GM12878 (cell line): ENCODE data around the gene TXNRD1. TPM values are rescaled to one million over a fixed set of nuclear protein-coding genes. Genes with fewer than 3 reads are reported as not detected.

Experiments
- ATAC-seq: fragments of 200-7000 bp; cut with Tn5 transposase; 3 replicates; pipeline ENCODE4 v1.9.1; 2020; ENCODE audit warnings: mild to moderate bottlenecking, moderate library complexity
- BruUV-seq: library from RNA; stranded (reverse); fragments of 400-500 nt; replicated peaks from 2 replicates; lab custom pipeline; 2021; lab: Mats Ljungman, UMichigan
- CTCF ChIA-PET: fragments of 300-600 bp; sonication (Branson Sonifier 250); formaldehyde crosslinking; extraction: SDS; loops from one replicate; lab custom pipeline; 2021; ENCODE audit warnings: inconsistent platforms; lab: Yijun Ruan, JAX
- POLR2A ChIA-PET: fragments of 350-600 bp; formaldehyde crosslinking; extraction: SDS; loops from one replicate; lab custom pipeline; 2021; ENCODE audit warnings: inconsistent platforms; lab: Charles Lee
- RAD21 ChIA-PET: fragments of 300-600 bp; sonication (Branson Sonifier 250); formaldehyde crosslinking; loops from one replicate; lab custom pipeline; 2023; ENCODE audit warnings: antibody characterized with exemption; ENCODE audit not compliant: unreplicated experiment; lab: Charles Lee
- SMC1A ChIA-PET: fragments of 300-600 bp; sonication (Branson Sonifier 250); formaldehyde crosslinking; loops from one replicate; lab custom pipeline; 2023; ENCODE audit not compliant: unreplicated experiment, uncharacterized antibody; lab: Charles Lee
- DNase-seq: peaks from one replicate; pipeline ENCODE4 v3.0.0-alpha.2; 2011; ENCODE audit warnings: low read depth, low spot score
- FAIRE-seq: peaks from 3 replicates; lab custom pipeline; 2011; peaks lifted over from hg19 to GRCh38; lab: Jason Lieb, UNC
- H2AFZ ChIP-seq: 2 replicates; pipeline ENCODE4 v1.6.0; 2011; ENCODE audit warnings: low read depth, low read length, control low read depth; ENCODE audit not compliant: control insufficient read depth
- H3K27ac ChIP-seq: 2 replicates; pipeline ENCODE4 v1.5.1; 2011; ENCODE audit warnings: control low read depth; ENCODE audit not compliant: control insufficient read depth, insufficient read depth
- H3K27me3 ChIP-seq, 2 experiments: replicated peaks in 1 of 2; 2 replicates each; pipeline versions ENCODE4 v1.6.0 to v1.6.1; 2011; ENCODE audit warnings: low read length in 1 of 2; ENCODE audit not compliant: control insufficient read depth in 2 of 2, insufficient read depth in 2 of 2
- H3K36me3 ChIP-seq, 2 experiments: 2 replicates each; pipeline ENCODE4 v1.5.1; 2011; ENCODE audit warnings: low read length in 1 of 2; ENCODE audit not compliant: control insufficient read depth in 2 of 2, insufficient read depth in 2 of 2
- H3K4me1 ChIP-seq: 2 replicates; pipeline ENCODE4 v1.6.1; 2011; ENCODE audit warnings: mild to moderate bottlenecking, low read length, moderate library complexity, mixed read lengths; ENCODE audit not compliant: control insufficient read depth, insufficient read depth
- H3K4me2 ChIP-seq: 2 replicates; pipeline ENCODE4 v1.6.0; 2011; ENCODE audit warnings: control low read depth; ENCODE audit not compliant: control insufficient read depth, insufficient read depth
- H3K4me3 ChIP-seq: fragments of 200-600 bp; sonication (generic); 2 replicates; pipeline ENCODE4 v1.5.1; 2016
- H3K79me2 ChIP-seq: 2 replicates; pipeline ENCODE4 v1.6.0; 2011; ENCODE audit warnings: low read length; ENCODE audit not compliant: control insufficient read depth, insufficient read depth
- H3K9ac ChIP-seq: 2 replicates; pipeline ENCODE4 v1.8.0; 2011; ENCODE audit warnings: low read length, control low read depth, mixed read lengths; ENCODE audit not compliant: control insufficient read depth, insufficient read depth
- H3K9me3 ChIP-seq: replicated peaks from 3 replicates; pipeline ENCODE4 v1.5.1; 2011; ENCODE audit warnings: mild to moderate bottlenecking, low read length; ENCODE audit not compliant: control insufficient read depth, insufficient read depth
- H4K20me1 ChIP-seq: 2 replicates; pipeline ENCODE4 v1.6.0; 2011; ENCODE audit not compliant: control insufficient read depth, insufficient read depth
- CBFB ChIP-seq: IDR thresholded peaks from 2 replicates; pipeline ENCODE4 v1.6.1; 2016; ENCODE audit warnings: antibody characterized with exemption, low read depth
- CBX3 ChIP-seq: fragments of 200-600 bp; sonication (generic); IDR thresholded peaks from 2 replicates; pipeline ENCODE4 v1.6.1; 2016; ENCODE audit warnings: low read depth, borderline replicate concordance
- EGR1 ChIP-seq, 2 experiments: IDR thresholded peaks; 1 replicate in 1 of 2; 2 replicates in 1 of 2; pipeline ENCODE4 v1.6.1; 2011 to 2012; ENCODE audit warnings: low read depth in 2 of 2, low read length in 2 of 2, borderline replicate concordance in 1 of 2, mild to moderate bottlenecking in 1 of 2, moderate library complexity in 1 of 2
- HDGF ChIP-seq: fragments of 450-650 bp; IDR thresholded peaks from 2 replicates; pipeline ENCODE4 v1.6.1; 2016; ENCODE audit warnings: antibody characterized with exemption
- HSF1 ChIP-seq: fragments of 150-350 bp; IDR thresholded peaks from 2 replicates; pipeline ENCODE4 v1.6.1; 2014; ENCODE audit warnings: mild to moderate bottlenecking, low read depth, low read length
- IRF3 ChIP-seq: fragments of 450-650 bp; IDR thresholded peaks from 2 replicates; pipeline ENCODE4 v1.6.1; 2014; ENCODE audit warnings: mild to moderate bottlenecking
- JUND ChIP-seq: IDR thresholded peaks from 2 replicates; pipeline ENCODE4 v1.6.1; 2012; ENCODE audit warnings: low read depth, mild to moderate bottlenecking, low read length, improper control_type of control experiment, moderate library complexity
- NBN ChIP-seq: fragments of 450-650 bp; IDR thresholded peaks from 2 replicates; pipeline ENCODE4 v1.6.1; 2016
- ZBTB11 ChIP-seq: fragments of 450-650 bp; formaldehyde crosslinking; IDR thresholded peaks from 2 replicates; pipeline ENCODE4 v1.5.0; 2022; ENCODE audit warnings: mild to moderate bottlenecking, missing genetic modification characterization
- ZNF207 ChIP-seq: fragments of 450-650 bp; IDR thresholded peaks from 2 replicates; pipeline ENCODE4 v1.6.1; 2014; ENCODE audit warnings: antibody characterized with exemption, mild to moderate bottlenecking, borderline replicate concordance
- ZNF592 ChIP-seq: fragments of 450-650 bp; IDR thresholded peaks from 2 replicates; pipeline ENCODE4 v1.6.1; 2017; ENCODE audit warnings: mild to moderate bottlenecking, moderate library complexity
- WGBS: methylation state at CpG from one replicate; pipeline ENCODE4 v1.1.6; 2016; ENCODE audit warnings: low lambda C conversion rate; ENCODE audit not compliant: insufficient replicate concordance, insufficient coverage; ENCODE audit errors: missing lambda C conversion rate; 5-methylcytosine and 5-hydroxymethylcytosine counted together
- in situ Hi-C: fragments of 300-500 bp; cut with MboI; formaldehyde crosslinking; loops from 9 replicates; pipeline ENCODE4 v1.14.3; 2018; ENCODE audit warnings: mixed read lengths
- intact Hi-C: fragments of 100-400 bp; cut with micrococcal nuclease; formaldehyde crosslinking; loops from one replicate; pipeline ENCODE4 v1.14.2; 2022; ENCODE audit not compliant: unreplicated experiment
- polyA plus RNA-seq, 11 experiments: library from polyadenylated mRNA; depleted of rRNA in 4 of 11; unstranded in 6 of 11; stranded (reverse) in 5 of 11; fragments of >200 nt; fragmentation: Nextera tagmentation in 4 of 11; fragmentation: Illumina TruSeq in 1 of 11; extraction: Ambion mirVana in 4 of 11; extraction: Trizol in 1 of 11; gene quantifications; 1 replicate in 1 of 11; 2 replicates in 10 of 11; pipeline versions ENCODE4 v1.2.1 to v1.2.3, GENCODE V29; 2011 to 2016; ENCODE audit warnings: inconsistent platforms in 2 of 11, missing spikeins in 2 of 11, low read depth in 1 of 11
- total RNA-seq, 4 experiments: library from RNA; depleted of rRNA in 3 of 4; stranded (reverse); fragments of >200 nt in 3 of 4; fragmentation: Illumina TruSeq in 1 of 4; extraction: Trizol in 1 of 4; gene quantifications; 2 replicates each; pipeline versions ENCODE4 v1.2.1 to v1.2.3, GENCODE V29; 2013 to 2021

The TXNRD1 gene
- total and polyA plus RNA-seq, 10 of the 15 experiments (the other 5 are each of a cell fraction or from before 2014, with no cell fraction given) = 52.6 to 84.6 (median 67.8) TPM

GRCh38 chr12:104337030-104337558 is 121.5 kb downstream of the TXNRD1 start:
- no peak for FAIRE-seq
- H3K4me3 ChIP-seq = no peak overlapping the region
- no peak for ATAC-seq
- no peaks in the 10 kb centered on the region for H3K9me3 ChIP-seq
- H4K20me1 ChIP-seq = no peaks in the 10 kb centered on the region
- no TSS peak for BruUV-seq
- 89% methylated on average over 7 of the region's 7 CpGs for WGBS
- no peak overlapping the region for H3K9ac ChIP-seq
- peaks cover 11 to 43% of the 10 kb centered on the region in 2 experiments for H3K36me3 ChIP-seq
- H3K27ac ChIP-seq = no peak overlapping the region
- H2AFZ ChIP-seq = no peak overlapping the region
- RAD21 ChIA-PET = interaction anchor here (1.2 kb wide), 1 partner anchor 44 kb away, joined by 3 read pairs; no protein-coding TSS in a partner anchor
- in situ Hi-C loops (no loop called here), intact Hi-C loops (no loop called here)
- no peak for TF ChIP-seq NBN
- TF ChIP-seq ZNF592 = no peak
- no peak for TF ChIP-seq HSF1
- no peak for TF ChIP-seq HDGF
- no peak for TF ChIP-seq ZBTB11 (CRISPR knock-in tag)
- no peak for TF ChIP-seq CBX3
- no peak for TF ChIP-seq ZNF207
- no peak for TF ChIP-seq JUND
- no peak for TF ChIP-seq IRF3
- TF ChIP-seq CBFB = no peak
- TF ChIP-seq EGR1 (IDR thresholded peaks at IDR 0.05; ENCODE audit: borderline replicate concordance in 1 of 2, low read depth in 2 of 2, low read length in 2 of 2) = no peak
- DNase-seq = no peak
- no peaks in the 10 kb centered on the region for H3K27me3 ChIP-seq
- CTCF ChIA-PET = interaction anchor here (1.5 kb wide), 2 partner anchors 17 to 19 kb away, joined by 3 to 5 read pairs; no protein-coding TSS in a partner anchor
- POLR2A ChIA-PET = interaction anchor here (0.7 kb wide), 1 partner anchor 837 kb away, joined by 3 read pairs; no protein-coding TSS in a partner anchor
- SMC1A ChIA-PET = interaction anchor here (0.6 to 1.0 kb wide), 2 partner anchors 48 to 850 kb away, joined by 3 read pairs; no protein-coding TSS in a partner anchor
- H3K4me1 ChIP-seq = no peaks in the 10 kb centered on the region
- no peak overlapping the region for H3K4me2 ChIP-seq
- H3K79me2 ChIP-seq = no peaks in the 10 kb centered on the region
